ENCODE data around the gene CHCHD6.

CHCHD6 gene

GRCh38 chr3:126900859-126901540 is 197.0 kb downstream of the CHCHD6 start:
- TF ChIP-seq, protein P1, sequence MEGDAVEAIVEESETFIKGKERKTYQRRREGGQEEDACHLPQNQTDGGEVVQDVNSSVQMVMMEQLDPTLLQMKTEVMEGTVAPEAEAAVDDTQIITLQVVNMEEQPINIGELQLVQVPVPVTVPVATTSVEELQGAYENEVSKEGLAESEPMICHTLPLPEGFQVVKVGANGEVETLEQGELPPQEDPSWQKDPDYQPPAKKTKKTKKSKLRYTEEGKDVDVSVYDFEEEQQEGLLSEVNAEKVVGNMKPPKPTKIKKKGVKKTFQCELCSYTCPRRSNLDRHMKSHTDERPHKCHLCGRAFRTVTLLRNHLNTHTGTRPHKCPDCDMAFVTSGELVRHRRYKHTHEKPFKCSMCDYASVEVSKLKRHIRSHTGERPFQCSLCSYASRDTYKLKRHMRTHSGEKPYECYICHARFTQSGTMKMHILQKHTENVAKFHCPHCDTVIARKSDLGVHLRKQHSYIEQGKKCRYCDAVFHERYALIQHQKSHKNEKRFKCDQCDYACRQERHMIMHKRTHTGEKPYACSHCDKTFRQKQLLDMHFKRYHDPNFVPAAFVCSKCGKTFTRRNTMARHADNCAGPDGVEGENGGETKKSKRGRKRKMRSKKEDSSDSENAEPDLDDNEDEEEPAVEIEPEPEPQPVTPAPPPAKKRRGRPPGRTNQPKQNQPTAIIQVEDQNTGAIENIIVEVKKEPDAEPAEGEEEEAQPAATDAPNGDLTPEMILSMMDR (IDR thresholded peaks at IDR 0.05; ENCODE audit: extremely low read depth, insufficient read depth, missing control alignments), result no peak
- in situ Hi-C loops (cut with MboI; ENCODE audit: low pct_unique_long_range_greater_than_20kb, low sequenced_read_pairs, unreplicated experiment), result no loop called here
- no peak for DNase-seq (ENCODE audit: low spot score)

DNA sequence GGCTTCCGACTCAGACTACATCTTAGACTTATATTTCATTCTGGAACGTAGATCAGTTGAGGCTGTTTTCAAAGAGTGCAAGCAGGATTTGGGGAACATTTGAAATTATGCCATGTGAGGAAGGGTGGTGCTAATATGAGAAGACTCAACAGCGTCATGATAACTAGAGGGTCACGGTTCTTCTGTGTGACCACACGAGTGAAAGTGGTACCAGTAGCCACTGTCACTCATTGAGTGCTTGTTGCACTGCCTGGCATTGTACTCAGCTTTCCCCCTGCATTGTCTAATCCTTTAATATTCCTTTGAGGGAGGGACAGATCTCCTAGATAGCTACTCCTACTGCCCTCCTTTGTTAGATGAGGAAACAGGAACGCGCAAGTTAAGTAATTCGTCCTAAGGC is 197.6 kb downstream of the CHCHD6 start:
- TF ChIP-seq, protein P1 (IDR thresholded peaks at IDR 0.05; ENCODE audit: extremely low read depth, insufficient read depth, missing control alignments), result no peak
- no peak for DNase-seq (ENCODE audit: low spot score)
- in situ Hi-C loops (cut with MboI; ENCODE audit: low pct_unique_long_range_greater_than_20kb, low sequenced_read_pairs, unreplicated experiment), result no loop called here

- no peak for DNase-seq (ENCODE audit: low spot score)
- TF ChIP-seq, protein P1 (IDR thresholded peaks at IDR 0.05; ENCODE audit: extremely low read depth, insufficient read depth, missing control alignments), result no peak
- in situ Hi-C loops (cut with MboI; ENCODE audit: low pct_unique_long_range_greater_than_20kb, low sequenced_read_pairs, unreplicated experiment), result no loop called here
Measured at GRCh38 chr3:126903521-126903920, 199.5 kb downstream of the CHCHD6 start.

GRCh38 chr3:126907557-126907956 is 203.5 kb downstream of the CHCHD6 start:
- DNase-seq (ENCODE audit: low spot score), result no peak
- TF ChIP-seq, protein P1 (IDR thresholded peaks at IDR 0.05; ENCODE audit: extremely low read depth, insufficient read depth, missing control alignments), result no peak
- in situ Hi-C loops (cut with MboI; ENCODE audit: low pct_unique_long_range_greater_than_20kb, low sequenced_read_pairs, unreplicated experiment), result no loop called here

DNA sequence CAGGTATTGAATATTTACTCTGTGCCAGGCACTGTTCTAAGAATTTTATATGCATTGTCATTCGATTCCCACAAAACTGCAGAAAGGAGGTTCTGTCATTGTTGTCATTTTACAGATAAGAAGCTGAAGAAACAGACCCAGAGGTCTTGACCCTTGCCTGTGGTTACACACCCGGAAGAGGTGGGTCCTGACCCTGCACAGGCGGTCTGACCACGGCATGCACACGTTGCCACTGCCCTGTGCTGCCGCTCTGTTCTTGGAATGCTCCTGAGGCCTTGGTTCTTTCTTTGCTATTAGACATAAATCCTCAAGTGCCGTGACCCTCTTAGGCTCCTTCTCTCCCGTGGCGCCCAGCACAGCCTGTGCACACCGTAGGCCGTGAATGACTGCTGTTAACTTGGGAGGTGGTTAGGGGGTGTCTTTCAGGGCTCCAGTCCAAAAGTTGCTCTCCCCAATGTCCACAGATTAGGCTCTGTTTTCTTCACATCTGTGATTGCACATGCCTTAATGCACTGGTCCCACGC is 204.8 kb downstream of the CHCHD6 start:
- TF ChIP-seq, protein P1 (IDR thresholded peaks at IDR 0.05; ENCODE audit: extremely low read depth, insufficient read depth, missing control alignments), result no peak
- in situ Hi-C loops (cut with MboI; ENCODE audit: low pct_unique_long_range_greater_than_20kb, low sequenced_read_pairs, unreplicated experiment), result no loop called here
- no peak for DNase-seq (ENCODE audit: low spot score)

- TF ChIP-seq, protein P1 (IDR thresholded peaks at IDR 0.05; ENCODE audit: extremely low read depth, insufficient read depth, missing control alignments), result no peak
- DNase-seq (ENCODE audit: low spot score), result no peak
- in situ Hi-C loops (cut with MboI; ENCODE audit: low pct_unique_long_range_greater_than_20kb, low sequenced_read_pairs, unreplicated experiment), result no loop called here
Measured at GRCh38 chr3:126910231-126910630, 206.2 kb downstream of the CHCHD6 start.
